Stimulated activated CD4-positive, alpha-beta T cell treated with anti-CD3 and anti-CD28 coated beads, Interleukin-1b, Interleukin-23, amount 100 ng/mL, for 24 hours (primary cell): ENCODE measurements around the gene SLC5A12.

Source experiments
- DNase-seq, 4 experiments: peaks; one replicate each; pipeline ENCODE4 v3.0.0-alpha.2; 2020; ENCODE audit warnings: low read depth in 4 of 4, low spot score in 1 of 4

SLC5A12 gene, protein sequence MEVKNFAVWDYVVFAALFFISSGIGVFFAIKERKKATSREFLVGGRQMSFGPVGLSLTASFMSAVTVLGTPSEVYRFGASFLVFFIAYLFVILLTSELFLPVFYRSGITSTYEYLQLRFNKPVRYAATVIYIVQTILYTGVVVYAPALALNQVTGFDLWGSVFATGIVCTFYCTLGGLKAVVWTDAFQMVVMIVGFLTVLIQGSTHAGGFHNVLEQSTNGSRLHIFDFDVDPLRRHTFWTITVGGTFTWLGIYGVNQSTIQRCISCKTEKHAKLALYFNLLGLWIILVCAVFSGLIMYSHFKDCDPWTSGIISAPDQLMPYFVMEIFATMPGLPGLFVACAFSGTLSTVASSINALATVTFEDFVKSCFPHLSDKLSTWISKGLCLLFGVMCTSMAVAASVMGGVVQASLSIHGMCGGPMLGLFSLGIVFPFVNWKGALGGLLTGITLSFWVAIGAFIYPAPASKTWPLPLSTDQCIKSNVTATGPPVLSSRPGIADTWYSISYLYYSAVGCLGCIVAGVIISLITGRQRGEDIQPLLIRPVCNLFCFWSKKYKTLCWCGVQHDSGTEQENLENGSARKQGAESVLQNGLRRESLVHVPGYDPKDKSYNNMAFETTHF

GRCh38 chr11:26721948-26722475, at the start of gene SLC5A12:
Gene SLC5A12 (minus strand): TSS chr11:26722060. CDS start chr11:26721714, 346 bp downstream.
- DNase-seq = no peak

- DNase-seq = no peak
Observed at GRCh38 chr11:26769027-26769426, 47.2 kb upstream of the SLC5A12 start.

- DNase-seq = no peak
Observed at GRCh38 chr11:26767060-26767459, 45.2 kb upstream of the SLC5A12 start.

DNA sequence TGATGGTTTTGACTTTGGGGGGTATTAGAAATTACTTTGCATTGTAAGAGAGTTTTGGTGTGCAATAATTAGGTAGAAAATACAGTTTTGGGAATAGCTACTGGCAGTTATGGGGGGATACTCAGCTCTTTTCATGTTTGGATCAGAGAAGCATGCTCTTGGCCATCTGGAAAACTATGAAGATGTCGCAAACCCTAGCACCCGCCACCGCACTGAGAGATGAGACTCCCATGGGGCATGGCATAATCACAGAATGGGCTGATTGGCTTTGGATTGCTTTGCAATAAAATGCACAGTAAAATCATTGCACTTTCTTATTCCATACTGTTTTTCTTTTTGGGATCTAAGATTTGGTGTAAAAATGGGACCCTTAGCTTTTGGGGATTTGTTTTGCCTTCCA, 43.5 kb upstream of the SLC5A12 start:
- no peak for DNase-seq

DNA sequence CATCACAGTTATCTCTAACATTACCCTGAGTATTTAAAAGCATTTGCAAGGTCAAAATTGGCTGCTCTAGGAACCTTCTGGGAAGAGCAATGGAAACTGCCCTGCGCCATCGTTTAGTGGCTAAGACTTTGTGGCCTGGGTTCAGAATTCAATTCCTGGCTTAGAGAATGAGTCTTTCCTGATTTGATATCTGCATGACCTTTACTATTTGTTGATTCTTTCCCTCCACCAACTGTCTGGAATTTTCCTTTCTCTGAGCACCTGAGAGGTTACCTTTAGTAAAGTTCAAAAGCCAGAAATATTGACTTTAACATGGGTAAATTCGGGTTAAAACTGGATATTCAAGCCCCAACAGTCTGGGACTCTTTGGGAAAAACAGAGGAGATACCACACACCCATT, 43.0 kb upstream of the SLC5A12 start:
- no peak for DNase-seq

DNA sequence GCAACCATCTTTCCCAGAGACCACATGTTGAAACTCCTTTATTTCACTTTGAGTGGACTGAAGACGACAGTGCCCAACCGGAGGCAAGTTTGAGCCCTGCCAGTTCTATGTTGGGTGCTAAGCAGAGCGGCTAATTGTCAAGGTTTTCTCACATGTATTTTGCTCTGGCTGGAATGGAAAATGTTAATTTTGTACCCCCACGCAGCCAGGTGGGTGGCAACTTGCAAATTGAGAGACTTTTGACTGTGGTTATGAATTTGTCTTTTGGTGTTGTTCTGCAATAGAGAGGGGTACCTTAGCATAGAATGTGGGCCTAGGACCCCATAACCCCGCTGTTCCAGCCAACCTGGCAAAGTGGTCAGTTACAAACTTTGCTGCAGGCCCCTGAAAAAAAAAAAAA, 42.5 kb upstream of the SLC5A12 start:
- no peak for DNase-seq

DNA sequence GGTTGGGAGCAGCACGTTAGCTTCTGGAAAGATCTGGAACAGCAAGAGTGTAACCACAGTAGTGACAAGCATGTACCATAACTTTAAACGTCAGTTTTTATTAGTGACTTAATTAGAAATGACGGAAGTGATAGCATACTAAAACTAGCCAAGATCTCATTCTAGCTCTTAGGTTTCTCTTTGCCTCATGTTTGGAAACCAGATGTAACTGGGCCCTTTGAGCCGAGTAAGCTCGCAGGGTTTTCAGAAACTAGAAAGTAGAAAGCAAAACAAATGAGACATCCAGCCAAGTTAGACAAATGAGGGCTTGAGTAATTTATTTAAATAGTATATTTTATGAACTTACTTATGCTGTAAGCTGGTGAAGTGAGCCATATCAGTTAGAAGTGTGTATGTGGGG, 40.2 kb upstream of the SLC5A12 start:
- DNase-seq = no peak

DNA sequence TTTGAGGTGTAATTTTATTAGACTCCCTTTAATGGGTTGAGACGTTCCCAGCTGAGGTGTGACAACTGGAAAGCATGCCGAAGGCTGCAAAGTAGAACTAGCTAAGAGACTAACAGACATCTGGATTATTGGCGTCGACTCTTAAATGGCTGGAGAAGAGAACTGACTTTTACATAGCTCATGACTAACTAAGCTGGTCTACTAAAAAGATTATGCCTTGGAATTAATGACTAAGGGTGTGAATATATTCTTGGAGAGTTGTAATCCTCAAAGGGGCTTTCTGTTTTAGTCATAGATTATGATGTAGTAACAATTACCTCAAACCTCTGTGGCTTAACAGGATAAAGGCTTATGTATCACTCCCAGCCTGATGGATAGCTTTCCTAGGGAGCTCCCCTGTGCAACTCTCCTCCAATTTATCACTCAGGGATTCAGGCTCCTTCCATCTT, 39.5 kb upstream of the SLC5A12 start:
- no peak for DNase-seq

GRCh38 chr11:26757995-26758394, 36.1 kb upstream of the SLC5A12 start:
- DNase-seq = no peak

- DNase-seq = no peak
Observed at GRCh38 chr11:26755762-26756161, 33.9 kb upstream of the SLC5A12 start.

DNA sequence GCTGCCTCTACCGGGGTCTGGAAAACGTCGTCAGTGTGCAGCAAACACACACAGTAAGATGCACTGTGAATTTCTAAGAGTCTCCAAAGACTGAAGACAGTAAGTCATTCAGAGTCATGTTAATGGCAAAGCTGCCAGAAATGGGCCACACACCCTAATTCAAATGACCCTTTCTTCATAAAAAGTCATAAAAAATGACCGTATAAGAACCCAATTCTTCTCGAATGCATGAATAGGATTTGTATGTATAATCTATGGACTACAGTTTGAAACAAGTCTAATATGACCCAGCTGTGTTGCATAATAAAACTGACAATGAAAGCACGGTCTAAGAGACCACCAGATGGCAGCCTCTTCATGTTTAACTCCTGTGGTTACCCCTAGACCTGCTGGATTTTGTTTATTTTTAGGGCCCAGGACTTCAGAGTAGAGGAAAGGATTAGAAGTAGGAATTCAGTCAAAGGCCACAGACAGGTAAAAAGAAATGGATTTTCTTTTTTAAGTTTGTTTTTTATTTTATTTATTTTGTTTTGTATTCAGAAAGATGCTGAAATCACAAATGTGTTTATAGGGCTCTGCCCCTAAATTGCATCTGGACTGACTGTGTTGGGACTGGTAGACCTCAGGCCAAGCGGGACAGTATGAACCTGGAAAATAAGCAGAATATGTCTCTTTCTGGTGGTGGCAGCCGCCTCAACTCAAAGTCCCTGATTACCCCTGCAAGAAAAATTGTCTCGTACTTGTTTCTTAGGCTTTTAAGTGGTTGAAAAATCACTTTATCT, 32.1 kb upstream of the SLC5A12 start:
- no peak for DNase-seq

DNA sequence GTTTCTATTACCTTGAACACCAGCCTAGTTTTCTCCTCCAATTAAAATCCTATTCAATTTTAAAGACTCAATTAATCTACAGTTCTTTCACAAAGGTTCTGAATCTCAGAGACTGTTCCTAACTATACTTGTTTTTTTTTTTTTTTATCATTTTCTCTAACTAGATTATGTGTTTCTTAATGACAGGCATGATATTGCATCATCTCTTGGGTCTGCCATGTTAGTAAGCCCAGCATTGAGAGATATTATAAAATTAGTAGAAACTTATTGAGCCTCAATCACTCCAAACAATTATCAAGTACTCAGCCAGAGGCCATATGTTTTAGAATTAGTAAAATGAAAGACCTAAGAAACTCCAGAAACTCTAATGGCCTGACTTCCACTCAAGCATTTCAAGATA, 28.1 kb upstream of the SLC5A12 start:
- no peak for DNase-seq

DNA sequence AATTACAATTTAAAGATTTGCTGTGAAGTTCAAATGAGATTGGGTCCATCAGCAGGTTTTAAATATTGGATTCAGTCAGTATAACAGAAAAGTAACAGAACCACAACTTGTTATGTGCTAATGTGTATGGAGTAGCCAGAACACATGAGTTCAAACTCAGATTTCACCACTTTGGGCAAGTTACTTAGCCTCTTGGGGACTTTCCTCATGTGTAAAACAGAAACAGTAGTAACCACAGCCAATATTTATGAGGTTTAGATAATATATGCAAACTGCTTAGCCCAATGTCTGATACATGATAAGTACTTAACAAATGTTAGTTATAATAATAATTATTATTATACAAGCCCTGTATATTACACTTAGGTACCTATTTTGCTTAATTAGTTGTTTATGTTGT, 21.8 kb upstream of the SLC5A12 start:
- DNase-seq = no peak

DNA sequence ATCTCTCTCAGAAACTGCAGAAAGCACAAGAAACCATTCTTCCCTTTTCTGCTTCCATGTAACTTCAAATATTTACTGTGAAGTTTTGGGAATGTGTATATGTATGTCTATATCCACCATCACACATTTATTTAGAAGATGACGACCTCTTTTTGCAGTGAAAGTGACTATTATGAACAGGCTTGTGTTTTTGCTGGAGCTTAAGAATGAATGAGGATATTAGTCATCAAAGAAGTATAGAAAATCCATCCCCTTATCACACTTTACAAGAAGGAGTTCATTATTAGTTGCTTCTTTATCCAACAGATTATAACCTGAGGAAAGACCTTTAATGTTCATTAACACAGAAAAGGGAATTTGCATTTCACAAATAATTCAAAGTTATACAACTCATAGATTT, 21.1 kb upstream of the SLC5A12 start:
- DNase-seq = no peak

- no peak for DNase-seq
Observed at GRCh38 chr11:26741036-26741435, 19.2 kb upstream of the SLC5A12 start.

DNA sequence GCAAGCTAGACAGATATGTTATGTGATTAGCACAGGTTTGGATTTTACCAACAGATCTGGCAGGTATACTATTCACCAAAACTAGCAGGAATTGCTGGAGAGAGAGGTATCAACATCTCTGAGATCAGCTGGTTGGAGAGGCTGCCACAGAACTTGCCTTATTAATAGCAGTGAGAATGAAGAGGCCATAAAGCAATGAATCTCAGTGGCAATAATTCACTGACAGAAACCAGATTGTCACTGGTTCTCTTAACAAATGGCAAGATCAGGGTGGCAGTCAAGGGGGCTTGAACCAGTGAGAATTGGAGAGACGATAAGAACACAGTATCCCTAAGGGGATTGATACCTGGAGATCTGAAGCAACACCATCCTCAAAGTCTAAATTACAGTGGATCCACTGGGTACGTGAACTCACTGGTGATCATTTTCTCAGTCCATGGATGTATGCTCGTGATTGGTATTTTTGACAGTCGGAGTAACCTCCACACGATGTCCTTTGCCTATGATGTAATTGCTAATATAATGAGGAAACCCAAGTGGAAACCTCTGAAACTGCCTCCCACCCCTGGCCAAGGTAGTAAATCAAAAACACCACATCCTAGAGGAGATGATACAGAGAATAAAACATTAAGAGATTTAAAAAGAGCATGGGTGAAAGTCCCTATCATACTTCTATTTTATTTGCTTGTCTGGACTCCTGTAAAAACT, 17.7 kb upstream of the SLC5A12 start:
- no peak for DNase-seq

DNA sequence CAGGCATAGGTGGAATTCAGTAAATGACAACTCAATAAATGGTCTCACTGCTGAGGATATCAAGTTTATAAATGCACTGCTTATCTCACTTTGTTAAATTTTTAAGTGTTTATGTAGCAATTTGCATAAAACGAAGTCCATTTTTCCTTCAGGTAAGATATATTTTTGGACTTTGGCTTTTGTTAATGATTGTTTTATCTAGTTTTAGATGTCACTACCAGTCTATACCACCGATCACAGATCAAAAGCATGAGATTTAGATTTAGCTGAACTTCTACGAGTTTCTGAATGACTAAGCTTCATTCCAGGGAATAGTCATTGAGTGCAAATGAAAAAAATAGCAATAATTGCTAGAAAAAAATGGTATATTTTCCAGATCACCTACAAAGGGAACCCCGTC, 12.8 kb upstream of the SLC5A12 start:
- no peak for DNase-seq

- DNase-seq = no peak
Observed at GRCh38 chr11:26731084-26731456, 9.2 kb upstream of the SLC5A12 start.

- no peak for DNase-seq
Observed at GRCh38 chr11:26730414-26731083, 8.7 kb upstream of the SLC5A12 start.

GRCh38 chr11:26729284-26729683, 7.4 kb upstream of the SLC5A12 start:
- no peak for DNase-seq

DNA sequence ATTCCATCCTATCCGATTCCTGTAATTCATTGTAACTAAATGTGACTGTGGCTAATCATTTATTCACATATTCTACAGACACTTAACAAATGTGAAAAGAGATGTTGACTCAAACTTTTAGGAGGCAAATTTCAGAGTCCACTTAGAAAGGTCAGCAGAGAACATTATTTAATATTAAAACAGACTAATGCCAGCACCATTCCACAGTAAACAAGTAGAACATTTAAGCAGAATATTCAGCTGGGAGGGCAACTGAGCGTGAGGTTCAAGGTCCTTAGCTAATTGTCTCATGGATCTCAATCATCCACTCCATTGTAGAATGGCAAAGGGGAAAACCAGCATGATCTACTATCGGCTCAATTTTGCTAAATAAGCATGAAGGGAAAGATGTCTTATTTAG, 5.1 kb upstream of the SLC5A12 start:
- no peak for DNase-seq
